Stromal cell of bone marrow (primary cell): ENCODE data around the gene APBB1.

Source experiments
- DNase-seq: peaks from one replicate; pipeline ENCODE4 v3.0.0-alpha.2; 2012; ENCODE audit warnings: low read depth

APBB1 gene

GRCh38 chr11:6391537-6392134 is 27.3 kb downstream of the APBB1 start:
- DNase-seq: no peak

- no peak for DNase-seq
These were observed 28.0 kb downstream of the APBB1 start for GRCh38 chr11:6390718-6391469.

- peak; percentile 79 for DNase-seq
These were observed 28.8 kb downstream of the APBB1 start, which contains the start of gene SMPD1 for GRCh38 chr11:6389905-6390717. Gene SMPD1 (plus strand): TSS chr11:6390474. CDS start chr11:6390599, 125 bp downstream.

GRCh38 chr11:6388748-6389147 is 30.1 kb downstream of the APBB1 start:
- DNase-seq: no peak

- no peak for DNase-seq
These were observed 30.9 kb downstream of the APBB1 start for GRCh38 chr11:6387811-6388599.

- no peak for DNase-seq
These were observed 33.7 kb downstream of the APBB1 start for GRCh38 chr11:6385046-6385777.

GRCh38 chr11:6378640-6378989 is 40.3 kb downstream of the APBB1 start:
- DNase-seq: no peak

GRCh38 chr11:6377902-6378639 is 40.8 kb downstream of the APBB1 start:
- DNase-seq: no peak

- no peak for DNase-seq
These were observed 47.1 kb downstream of the APBB1 start for GRCh38 chr11:6371825-6372224.

GRCh38 chr11:6365659-6366058 is 53.2 kb downstream of the APBB1 start:
- no peak for DNase-seq

- DNase-seq: peak; percentile 64
These were observed 55.8 kb downstream of the APBB1 start for GRCh38 chr11:6362873-6363678.

GRCh38 chr11:6362185-6362872 is 56.6 kb downstream of the APBB1 start:
- DNase-seq: no peak

- DNase-seq: no peak
These were observed 58.7 kb downstream of the APBB1 start for GRCh38 chr11:6360183-6360582.

- peak; percentile 88 for DNase-seq
These were observed 61.7 kb downstream of the APBB1 start for GRCh38 chr11:6357222-6357621.

GRCh38 chr11:6356503-6357055 is 62.3 kb downstream of the APBB1 start:
- DNase-seq: no peak

- peak; percentile 74 for DNase-seq
These were observed 64.0 kb downstream of the APBB1 start for GRCh38 chr11:6354651-6355485.

GRCh38 chr11:6353367-6353987 is 65.4 kb downstream of the APBB1 start:
- DNase-seq: peak; percentile 8
